ENCODE measurements around the gene CHN2.

DNA sequence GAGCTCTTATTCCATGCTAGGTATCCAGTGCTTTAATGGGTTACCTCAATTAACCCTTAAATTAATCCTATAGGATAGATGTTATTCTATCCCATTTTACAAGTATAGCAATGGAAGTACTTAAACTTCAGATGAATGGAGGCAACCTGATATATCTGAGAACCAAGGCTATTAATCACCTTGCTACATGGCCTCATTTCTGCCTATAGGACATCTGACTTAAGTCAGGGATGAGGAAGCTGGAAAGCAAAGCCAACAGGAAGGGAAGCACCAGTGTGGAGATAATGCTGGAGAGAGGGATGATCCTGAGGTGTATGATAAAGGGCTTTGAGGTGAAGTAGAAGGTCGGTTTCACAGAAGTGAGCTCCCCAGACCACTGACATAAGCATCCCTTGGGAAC lies 132.3 kb downstream of the CHN2 start:
- TF ChIP-seq, protein P1, sequence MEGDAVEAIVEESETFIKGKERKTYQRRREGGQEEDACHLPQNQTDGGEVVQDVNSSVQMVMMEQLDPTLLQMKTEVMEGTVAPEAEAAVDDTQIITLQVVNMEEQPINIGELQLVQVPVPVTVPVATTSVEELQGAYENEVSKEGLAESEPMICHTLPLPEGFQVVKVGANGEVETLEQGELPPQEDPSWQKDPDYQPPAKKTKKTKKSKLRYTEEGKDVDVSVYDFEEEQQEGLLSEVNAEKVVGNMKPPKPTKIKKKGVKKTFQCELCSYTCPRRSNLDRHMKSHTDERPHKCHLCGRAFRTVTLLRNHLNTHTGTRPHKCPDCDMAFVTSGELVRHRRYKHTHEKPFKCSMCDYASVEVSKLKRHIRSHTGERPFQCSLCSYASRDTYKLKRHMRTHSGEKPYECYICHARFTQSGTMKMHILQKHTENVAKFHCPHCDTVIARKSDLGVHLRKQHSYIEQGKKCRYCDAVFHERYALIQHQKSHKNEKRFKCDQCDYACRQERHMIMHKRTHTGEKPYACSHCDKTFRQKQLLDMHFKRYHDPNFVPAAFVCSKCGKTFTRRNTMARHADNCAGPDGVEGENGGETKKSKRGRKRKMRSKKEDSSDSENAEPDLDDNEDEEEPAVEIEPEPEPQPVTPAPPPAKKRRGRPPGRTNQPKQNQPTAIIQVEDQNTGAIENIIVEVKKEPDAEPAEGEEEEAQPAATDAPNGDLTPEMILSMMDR (conservative IDR thresholded peaks at IDR 0.05), result no peak
- no peak for TF ChIP-seq EZH2 (IDR thresholded peaks at IDR 0.05; ENCODE audit: low read depth)

All from PC-9 (cell line).